ENCODE results near the gene NAPSA. TPM values are rescaled to one million over a fixed set of nuclear protein-coding genes. Genes with fewer than 3 reads are reported as not detected.

The NAPSA gene
- total and polyA plus RNA-seq, 9 of the 15 experiments (the other 6 are each of a cell fraction or from before 2014, with no cell fraction given), result 0.25 to 1.9 (median 0.69) TPM

DNA sequence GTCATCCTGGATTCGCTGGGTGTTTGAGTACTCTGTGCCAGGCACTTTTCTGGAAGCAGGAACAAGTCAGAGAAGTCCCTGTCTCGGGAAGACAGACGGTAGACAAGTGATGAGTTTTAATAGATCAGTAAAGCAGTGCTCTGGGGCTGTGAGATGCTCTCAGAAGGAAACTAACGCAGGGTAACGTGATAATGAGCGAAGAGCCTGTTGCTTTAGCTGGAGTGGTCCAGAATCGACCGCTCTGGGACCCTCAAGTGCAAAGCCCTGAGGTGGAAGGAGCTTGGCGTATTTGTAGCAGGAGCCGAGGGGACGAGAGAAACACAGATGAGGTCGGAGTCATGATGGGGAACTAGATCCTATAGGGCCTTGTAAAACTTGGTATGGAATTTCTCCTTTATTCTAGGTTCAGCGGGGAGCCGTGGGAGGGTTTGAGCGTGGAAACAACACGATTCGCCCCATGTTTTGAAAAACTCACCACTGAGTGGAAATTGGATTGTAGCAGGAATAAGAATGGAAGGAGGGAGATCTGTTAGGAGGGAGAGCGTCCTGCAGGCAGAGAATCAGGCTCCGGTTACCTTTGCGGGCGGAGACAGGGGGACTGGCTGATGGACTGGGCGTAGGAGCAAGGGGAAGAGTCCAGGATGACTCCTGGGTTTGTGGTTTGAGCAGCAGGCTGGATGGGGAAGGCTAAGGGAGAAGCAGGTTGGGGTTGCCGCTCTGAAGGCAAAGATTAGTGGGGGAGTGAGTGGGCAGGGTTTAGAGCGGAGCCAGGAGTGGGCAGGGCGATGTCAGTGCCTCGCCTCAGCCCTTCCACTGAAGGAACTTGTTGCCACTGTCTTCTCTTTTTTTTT is 19.5 kb upstream of the NAPSA start (continued):
- no peak for TF ChIP-seq TAF7 (tag; IDR thresholded peaks at IDR 0.05)
- TF ChIP-seq, protein P1, sequence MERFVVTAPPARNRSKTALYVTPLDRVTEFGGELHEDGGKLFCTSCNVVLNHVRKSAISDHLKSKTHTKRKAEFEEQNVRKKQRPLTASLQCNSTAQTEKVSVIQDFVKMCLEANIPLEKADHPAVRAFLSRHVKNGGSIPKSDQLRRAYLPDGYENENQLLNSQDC (CRISPR knock-in tag; IDR thresholded peaks at IDR 0.05), result no peak
- peak in 1 of 2 experiments; percentile 24; a peak in 2 of 4 replicates for TF ChIP-seq HDAC1 (IDR thresholded peaks at IDR 0.05)
- TF ChIP-seq, protein P2, sequence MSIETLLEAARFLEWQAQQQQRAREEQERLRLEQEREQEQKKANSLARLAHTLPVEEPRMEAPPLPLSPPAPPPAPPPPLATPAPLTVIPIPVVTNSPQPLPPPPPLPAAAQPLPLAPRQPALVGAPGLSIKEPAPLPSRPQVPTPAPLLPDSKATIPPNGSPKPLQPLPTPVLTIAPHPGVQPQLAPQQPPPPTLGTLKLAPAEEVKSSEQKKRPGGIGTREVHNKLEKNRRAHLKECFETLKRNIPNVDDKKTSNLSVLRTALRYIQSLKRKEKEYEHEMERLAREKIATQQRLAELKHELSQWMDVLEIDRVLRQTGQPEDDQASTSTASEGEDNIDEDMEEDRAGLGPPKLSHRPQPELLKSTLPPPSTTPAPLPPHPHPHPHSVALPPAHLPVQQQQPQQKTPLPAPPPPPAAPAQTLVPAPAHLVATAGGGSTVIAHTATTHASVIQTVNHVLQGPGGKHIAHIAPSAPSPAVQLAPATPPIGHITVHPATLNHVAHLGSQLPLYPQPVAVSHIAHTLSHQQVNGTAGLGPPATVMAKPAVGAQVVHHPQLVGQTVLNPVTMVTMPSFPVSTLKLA (conservative IDR thresholded peaks at IDR 0.05), result peak in 1 of 2 experiments; percentile 23; a peak in 3 of 4 replicates
- TF ChIP-seq, protein P3, sequence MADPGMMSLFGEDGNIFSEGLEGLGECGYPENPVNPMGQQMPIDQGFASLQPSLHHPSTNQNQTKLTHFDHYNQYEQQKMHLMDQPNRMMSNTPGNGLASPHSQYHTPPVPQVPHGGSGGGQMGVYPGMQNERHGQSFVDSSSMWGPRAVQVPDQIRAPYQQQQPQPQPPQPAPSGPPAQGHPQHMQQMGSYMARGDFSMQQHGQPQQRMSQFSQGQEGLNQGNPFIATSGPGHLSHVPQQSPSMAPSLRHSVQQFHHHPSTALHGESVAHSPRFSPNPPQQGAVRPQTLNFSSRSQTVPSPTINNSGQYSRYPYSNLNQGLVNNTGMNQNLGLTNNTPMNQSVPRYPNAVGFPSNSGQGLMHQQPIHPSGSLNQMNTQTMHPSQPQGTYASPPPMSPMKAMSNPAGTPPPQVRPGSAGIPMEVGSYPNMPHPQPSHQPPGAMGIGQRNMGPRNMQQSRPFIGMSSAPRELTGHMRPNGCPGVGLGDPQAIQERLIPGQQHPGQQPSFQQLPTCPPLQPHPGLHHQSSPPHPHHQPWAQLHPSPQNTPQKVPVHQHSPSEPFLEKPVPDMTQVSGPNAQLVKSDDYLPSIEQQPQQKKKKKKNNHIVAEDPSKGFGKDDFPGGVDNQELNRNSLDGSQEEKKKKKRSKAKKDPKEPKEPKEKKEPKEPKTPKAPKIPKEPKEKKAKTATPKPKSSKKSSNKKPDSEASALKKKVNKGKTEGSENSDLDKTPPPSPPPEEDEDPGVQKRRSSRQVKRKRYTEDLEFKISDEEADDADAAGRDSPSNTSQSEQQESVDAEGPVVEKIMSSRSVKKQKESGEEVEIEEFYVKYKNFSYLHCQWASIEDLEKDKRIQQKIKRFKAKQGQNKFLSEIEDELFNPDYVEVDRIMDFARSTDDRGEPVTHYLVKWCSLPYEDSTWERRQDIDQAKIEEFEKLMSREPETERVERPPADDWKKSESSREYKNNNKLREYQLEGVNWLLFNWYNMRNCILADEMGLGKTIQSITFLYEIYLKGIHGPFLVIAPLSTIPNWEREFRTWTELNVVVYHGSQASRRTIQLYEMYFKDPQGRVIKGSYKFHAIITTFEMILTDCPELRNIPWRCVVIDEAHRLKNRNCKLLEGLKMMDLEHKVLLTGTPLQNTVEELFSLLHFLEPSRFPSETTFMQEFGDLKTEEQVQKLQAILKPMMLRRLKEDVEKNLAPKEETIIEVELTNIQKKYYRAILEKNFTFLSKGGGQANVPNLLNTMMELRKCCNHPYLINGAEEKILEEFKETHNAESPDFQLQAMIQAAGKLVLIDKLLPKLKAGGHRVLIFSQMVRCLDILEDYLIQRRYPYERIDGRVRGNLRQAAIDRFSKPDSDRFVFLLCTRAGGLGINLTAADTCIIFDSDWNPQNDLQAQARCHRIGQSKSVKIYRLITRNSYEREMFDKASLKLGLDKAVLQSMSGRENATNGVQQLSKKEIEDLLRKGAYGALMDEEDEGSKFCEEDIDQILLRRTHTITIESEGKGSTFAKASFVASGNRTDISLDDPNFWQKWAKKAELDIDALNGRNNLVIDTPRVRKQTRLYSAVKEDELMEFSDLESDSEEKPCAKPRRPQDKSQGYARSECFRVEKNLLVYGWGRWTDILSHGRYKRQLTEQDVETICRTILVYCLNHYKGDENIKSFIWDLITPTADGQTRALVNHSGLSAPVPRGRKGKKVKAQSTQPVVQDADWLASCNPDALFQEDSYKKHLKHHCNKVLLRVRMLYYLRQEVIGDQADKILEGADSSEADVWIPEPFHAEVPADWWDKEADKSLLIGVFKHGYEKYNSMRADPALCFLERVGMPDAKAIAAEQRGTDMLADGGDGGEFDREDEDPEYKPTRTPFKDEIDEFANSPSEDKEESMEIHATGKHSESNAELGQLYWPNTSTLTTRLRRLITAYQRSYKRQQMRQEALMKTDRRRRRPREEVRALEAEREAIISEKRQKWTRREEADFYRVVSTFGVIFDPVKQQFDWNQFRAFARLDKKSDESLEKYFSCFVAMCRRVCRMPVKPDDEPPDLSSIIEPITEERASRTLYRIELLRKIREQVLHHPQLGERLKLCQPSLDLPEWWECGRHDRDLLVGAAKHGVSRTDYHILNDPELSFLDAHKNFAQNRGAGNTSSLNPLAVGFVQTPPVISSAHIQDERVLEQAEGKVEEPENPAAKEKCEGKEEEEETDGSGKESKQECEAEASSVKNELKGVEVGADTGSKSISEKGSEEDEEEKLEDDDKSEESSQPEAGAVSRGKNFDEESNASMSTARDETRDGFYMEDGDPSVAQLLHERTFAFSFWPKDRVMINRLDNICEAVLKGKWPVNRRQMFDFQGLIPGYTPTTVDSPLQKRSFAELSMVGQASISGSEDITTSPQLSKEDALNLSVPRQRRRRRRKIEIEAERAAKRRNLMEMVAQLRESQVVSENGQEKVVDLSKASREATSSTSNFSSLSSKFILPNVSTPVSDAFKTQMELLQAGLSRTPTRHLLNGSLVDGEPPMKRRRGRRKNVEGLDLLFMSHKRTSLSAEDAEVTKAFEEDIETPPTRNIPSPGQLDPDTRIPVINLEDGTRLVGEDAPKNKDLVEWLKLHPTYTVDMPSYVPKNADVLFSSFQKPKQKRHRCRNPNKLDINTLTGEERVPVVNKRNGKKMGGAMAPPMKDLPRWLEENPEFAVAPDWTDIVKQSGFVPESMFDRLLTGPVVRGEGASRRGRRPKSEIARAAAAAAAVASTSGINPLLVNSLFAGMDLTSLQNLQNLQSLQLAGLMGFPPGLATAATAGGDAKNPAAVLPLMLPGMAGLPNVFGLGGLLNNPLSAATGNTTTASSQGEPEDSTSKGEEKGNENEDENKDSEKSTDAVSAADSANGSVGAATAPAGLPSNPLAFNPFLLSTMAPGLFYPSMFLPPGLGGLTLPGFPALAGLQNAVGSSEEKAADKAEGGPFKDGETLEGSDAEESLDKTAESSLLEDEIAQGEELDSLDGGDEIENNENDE (IDR thresholded peaks at IDR 0.05; ENCODE audit: low read depth, low read length), result no peak
- TF ChIP-seq FOXP1 (CRISPR knock-in tag; IDR thresholded peaks at IDR 0.05), result peak; percentile 57; the same call in 1 of the 2 replicates
- no peak for TF ChIP-seq KHSRP (IDR thresholded peaks at IDR 0.05)
- 0 out of 2 replicates have a peak, but pooled peaks have one; percentile 27 for TF ChIP-seq HLTF (IDR thresholded peaks at IDR 0.05)
- no peak for TF ChIP-seq TBP (optimal IDR thresholded peaks at IDR 0.05; ENCODE audit: low read depth, low read length)
- TF ChIP-seq GATAD2A (IDR thresholded peaks at IDR 0.05), result no peak; the same call in 1 of the 2 replicates
- TF ChIP-seq SMARCC2 (IDR thresholded peaks at IDR 0.05; ENCODE audit: low read depth), result no peak
- TF ChIP-seq NUFIP1 (IDR thresholded peaks at IDR 0.05; ENCODE audit: partially characterized antibody), result no peak
- 0 out of 2 replicates have a peak, but pooled peaks have one; percentile 31 for TF ChIP-seq ZC3H8 (IDR thresholded peaks at IDR 0.05)
- 0 out of 2 replicates have a peak, but pooled peaks have one; percentile 16 for TF ChIP-seq TOE1 (IDR thresholded peaks at IDR 0.05; ENCODE audit: borderline replicate concordance)
- TF ChIP-seq TOE1 (CRISPR knock-in tag; IDR thresholded peaks at IDR 0.05; ENCODE audit: borderline replicate concordance, low read depth), result no peak
- no peak for TF ChIP-seq ZNF3 (CRISPR knock-in tag; IDR thresholded peaks at IDR 0.05)

Measured in K562 (cell line).